HG03521 (cell line): Measurements from ENCODE around the gene PRDM15.
A peak's percentile ranks its signal among the peaks of the same experiment; 100 is the strongest.

Experiments
- ATAC-seq: cut with Tn5 transposase; IDR thresholded peaks from one replicate; pipeline ENCODE4 v1.9.1; 2021; ENCODE audit warnings: mild to moderate bottlenecking, moderate library complexity; ENCODE audit not compliant: unreplicated experiment

The PRDM15 gene

DNA sequence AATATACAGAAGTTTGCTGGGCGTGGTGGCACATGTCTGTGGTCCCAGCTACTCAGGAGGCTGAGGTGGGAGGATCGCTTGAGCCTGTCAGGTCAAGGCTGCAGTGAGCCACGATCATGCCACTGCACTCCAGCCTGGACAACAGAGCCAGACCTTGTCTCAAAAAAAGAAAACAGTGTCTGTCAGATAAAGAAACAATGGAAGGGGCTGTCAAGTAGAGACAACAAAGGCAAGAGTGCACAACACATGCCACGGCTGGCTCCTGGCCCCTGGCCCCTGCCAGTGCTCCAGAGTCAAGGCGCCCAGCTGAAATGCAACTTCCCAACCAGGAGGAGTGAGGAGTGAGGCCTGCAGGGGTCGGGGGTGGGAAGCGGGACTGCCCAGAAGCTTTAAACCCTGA lies 32.6 kb downstream of the PRDM15 start:
- ATAC-seq: no peak

DNA sequence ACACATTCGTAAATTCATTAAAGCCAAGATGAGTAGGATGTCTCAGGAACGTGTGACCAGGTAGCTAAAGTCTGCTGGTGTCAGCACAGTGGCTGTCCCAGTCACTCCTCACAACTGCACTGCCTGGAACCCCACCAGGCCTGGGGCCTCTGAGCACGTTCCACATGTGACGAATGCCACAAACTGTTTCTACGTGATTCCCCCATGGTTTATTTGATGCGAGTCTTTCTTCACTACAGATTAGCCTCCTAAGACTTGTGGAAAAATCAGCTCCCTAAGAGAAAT lies 33.2 kb downstream of the PRDM15 start:
- no peak for ATAC-seq

DNA sequence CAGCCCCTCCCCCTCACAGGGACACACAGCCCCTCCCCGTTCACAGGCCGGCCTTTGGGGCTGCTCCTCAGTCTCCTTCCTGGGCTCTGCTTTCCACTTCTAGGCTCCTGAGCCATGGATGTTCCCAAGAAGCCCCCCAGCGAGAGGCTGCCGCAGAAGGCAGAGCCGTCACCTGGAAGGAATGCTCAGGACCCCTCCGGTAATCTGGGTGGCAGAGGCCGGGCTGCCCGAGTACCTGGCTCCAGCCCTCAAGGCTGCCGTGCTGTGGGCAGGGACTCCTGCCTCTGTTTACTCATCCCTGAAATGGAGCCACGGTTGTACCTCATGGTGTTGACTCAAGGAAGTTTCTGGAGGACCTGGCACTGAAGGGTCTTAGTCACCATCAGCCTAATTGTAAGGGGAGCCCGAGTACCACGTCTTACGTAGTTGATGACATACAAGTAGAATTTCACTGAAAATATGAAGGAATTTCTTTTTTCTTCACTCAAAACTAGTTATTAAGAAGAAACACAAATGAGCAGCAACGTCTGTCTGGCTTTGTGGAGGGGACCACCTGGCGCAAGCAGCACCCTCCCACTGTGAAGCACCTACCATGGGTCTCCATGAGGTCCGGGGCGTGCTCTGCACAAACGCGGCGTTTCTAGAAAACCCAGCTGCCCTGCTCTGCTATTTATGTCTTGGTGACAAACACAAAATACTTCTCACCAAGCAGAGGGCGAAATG lies 33.7 kb downstream of the PRDM15 start:
- no peak for ATAC-seq

DNA sequence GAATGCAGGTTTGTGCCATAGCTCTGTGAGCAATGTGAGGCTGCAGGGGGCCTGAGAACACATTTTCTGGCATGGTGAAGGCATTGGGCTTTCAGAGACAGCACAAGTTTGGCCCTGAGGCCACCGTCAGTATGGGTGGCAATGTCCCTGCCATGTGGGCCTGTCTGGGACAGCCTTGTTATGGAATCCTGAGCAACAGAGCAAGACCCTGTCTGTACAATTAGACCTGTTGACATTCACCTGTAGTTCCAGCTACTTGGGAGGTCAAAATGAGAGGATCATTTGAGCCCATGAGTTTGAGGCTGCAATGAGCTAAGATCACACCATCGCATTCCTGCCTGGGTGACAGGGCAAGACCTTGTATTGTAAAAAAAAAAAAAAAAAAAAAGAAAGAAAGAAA lies 35.6 kb downstream of the PRDM15 start:
- ATAC-seq: no peak

DNA sequence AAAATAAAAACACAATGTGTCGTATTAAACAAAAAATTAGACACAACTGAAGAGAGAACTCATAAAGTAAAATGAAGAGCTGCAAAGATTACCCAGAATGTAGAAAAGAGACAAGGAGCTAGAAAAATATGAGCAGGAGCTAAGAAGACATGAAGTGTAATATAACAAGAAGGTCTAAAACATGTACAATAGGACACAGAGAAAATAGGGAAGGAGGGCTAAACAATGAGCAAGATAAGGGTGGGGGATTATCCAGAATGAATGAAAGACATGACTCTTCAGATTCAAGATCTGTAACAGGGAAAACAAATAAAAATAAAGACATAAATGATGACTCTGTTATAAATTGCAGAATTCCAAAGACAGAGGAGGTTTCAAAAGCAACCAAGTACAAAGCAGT lies 38.3 kb downstream of the PRDM15 start:
- no peak for ATAC-seq

DNA sequence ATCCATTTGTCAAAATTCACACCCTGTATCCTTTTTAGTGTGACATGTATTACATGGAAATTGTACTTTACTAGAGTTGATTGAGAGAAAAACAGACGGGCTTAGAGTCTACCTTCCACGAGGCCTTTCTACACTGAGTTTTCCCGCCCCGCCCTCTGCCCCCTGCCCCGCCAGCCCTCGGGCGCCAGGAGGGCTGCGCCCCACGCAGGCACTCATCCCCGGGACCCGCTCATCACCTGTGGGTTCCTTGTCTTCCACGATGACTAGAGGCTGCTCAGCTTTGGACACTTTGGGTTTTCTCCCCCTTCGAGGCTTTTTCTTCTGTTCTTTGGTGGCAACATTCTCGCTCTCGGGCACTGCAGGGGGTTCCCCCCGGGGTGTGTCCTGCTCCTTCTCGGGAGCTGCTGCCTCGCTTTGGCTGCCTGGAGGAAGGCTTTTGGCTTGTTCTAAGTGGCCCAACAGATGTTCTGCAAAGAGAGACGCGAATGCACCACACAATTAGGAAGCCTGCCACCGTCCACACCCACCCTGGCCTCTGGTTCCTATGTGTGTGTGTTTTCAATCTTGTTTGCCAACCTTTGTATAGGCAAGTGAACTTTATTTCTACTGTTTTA lies 39.6 kb downstream of the PRDM15 start:
- no peak for ATAC-seq

DNA sequence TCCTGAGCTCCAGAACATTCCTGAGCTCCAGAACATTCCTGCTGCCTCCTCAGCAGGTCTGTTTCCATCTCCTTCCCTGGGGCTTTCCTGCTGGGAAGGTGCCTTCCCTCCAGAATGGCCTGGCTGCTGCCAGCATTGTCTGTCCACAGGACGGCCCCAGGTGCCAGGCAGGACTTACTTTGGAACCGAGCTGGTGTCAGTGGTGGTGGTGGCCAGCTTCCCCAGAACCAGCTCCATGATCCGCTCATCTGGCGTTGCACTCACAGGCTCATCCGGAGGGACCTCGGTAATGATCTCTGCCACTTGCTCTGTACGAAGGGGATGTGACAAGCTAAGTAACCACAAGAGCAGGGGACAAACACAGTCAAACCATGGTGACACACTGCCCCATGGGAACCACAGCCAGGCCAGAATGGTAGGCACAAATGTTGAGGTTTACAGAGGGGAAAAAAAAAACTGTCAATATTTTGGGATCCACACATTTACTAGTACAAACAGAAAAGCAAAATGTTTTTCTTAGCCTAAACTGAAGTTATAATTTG lies 41.3 kb downstream of the PRDM15 start:
- ATAC-seq: no peak

DNA sequence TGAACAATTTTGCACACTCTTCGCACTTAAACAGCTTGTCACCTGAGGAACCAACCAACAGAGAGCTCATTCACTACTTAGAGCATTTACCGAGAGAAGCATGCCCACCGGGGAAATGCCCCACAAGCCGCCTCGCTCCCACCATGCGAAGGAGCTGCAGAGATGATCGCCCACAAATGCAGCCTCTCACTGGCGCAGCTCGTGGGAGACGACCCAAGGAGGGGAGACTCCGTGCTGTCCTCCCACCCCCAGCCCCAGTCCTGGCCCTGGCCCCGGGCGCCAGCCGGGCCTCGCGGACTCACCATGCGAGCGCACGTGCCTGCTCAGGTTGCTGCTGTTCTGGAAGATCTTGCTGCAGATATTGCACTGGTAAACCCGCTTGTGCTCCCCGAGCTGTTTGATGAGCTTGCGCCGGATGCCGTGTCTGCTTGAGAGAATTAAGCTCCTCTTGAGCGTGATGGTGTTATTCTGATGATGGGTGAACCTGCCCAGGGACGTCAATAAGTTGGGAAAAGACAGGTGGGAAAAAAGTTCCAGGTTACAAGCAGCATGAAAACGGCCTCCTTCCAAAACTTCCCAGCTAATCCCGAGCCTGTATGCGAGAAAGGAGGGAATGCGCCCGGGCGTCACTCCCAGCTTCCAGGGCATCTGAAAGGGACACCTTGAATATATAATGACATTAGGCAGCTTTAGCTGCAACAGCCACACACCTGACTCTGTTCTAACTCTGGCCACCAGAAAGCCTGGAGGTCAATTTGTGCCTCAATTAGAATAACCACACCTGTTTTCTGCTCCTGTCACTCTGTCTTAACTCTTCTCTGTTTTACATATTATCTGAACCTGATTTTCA lies 42.8 kb downstream of the PRDM15 start:
- no peak for ATAC-seq

DNA sequence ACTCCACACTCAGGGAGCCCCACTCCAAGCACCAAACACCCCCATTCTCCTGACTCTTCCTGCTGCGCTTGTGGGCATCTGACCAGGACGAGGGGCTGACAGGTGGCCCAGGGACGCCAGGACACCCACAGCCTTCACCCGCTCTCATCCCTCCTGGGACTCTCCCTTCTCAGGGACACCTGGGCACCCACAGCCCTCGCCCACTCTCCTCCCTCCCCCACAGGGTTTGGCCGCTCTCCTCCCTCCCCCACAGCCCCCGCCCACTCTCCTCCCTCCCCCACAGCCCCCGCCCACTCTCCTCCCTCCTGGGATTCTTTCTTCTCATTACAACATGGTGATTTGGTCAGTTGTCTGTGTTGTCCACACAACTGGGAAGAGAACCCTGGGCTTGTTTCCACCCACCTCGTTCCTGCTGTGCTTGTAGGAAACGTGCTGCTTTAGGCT lies 43.4 kb downstream of the PRDM15 start:
- no peak for ATAC-seq

DNA sequence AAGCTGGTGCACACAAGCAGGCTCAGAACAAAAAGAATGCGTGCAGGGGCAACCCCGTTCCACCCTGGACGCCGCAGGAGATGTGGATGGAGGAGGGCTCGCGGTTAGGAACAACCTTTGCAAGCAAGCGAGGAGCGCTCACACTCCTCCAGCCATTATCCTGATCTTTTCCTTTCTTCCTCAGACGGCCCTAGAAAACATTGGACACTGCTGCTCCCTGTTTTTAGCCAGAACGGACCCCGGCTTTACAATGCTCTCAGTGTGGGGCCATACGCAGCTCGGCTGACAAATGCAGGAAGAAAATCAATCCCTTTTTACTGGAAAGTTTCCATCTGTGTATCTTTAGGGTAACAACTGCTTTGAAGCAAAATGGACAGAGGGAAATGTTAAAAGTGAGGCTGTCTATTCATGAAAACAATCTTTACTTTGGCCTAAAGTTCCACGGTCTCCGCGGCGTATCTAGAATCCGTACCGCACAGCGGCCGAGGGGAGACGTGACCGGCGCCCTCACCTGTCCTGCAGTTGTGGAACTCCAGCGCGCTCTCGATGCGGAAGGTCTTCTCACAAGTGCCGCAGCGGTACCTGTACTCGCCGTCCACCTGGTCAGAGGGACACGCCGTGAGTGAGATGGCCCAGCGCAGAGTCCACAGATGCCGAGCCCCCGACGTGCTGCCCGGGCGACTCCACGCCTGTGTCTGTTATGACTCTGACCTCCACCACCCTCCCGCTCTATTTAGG lies 44.0 kb downstream of the PRDM15 start:
- no peak for ATAC-seq

DNA sequence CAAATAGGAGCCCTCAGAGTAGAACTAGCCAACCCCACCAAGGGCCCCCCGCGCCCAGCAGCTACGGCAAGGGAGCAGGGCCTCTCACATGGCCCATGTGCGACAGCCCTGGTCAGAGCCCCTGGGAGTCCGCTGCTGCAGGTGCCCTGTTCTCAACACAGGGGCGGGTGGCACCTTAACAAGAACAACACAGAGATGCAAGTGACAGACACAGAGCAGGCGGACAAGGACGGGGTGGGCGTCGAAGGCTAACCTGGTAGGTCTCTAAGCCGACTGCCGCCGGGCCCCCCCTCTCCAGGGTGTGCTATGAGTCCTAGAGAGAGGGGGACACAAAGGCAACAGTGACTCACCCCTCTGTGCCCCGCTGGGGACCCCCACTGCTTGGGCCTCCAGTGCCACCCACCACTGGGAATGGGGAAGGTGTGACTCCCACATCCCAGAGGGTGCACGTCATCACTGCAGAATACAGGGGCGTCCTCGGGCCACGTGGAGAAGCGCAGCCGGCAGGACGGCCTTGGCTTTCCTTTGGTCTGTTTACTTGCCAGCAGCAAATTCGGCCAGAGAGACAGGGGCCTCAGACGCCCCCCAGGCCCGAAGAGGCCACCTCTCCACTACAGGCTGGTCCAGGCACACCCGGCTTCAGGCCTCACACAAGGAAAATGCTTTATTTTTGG lies 44.8 kb downstream of the PRDM15 start:
- no peak for ATAC-seq

DNA sequence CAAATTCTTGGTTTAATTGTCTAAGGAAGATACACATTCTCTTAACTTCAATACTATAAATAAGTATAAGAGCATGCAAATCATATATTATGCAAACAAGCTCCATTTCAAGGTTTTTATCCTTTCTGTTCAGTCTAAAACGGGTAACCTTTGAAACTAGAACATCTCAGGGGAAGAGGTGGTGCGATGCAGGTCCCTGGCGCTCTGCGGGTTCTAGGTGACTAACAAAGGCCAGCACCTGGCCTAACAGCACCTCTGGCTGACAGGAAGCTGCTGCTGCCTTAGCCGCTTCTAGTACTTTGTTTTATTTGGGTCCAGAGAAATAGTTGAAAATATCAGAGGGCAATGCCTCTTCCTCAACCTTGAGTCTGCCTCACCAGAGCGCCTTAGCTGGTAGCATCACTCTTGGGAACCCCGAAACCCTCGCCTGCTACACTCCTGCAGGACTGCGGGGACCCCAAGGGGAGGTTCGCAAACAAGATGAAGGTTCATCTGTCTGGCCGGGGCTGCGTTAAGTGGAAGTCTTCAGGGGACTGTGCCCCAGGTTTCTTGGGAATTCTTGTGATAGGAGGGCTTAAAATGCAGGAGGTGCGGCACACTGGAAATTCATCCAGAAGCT lies 45.5 kb downstream of the PRDM15 start:
- peak; percentile 47 for ATAC-seq

DNA sequence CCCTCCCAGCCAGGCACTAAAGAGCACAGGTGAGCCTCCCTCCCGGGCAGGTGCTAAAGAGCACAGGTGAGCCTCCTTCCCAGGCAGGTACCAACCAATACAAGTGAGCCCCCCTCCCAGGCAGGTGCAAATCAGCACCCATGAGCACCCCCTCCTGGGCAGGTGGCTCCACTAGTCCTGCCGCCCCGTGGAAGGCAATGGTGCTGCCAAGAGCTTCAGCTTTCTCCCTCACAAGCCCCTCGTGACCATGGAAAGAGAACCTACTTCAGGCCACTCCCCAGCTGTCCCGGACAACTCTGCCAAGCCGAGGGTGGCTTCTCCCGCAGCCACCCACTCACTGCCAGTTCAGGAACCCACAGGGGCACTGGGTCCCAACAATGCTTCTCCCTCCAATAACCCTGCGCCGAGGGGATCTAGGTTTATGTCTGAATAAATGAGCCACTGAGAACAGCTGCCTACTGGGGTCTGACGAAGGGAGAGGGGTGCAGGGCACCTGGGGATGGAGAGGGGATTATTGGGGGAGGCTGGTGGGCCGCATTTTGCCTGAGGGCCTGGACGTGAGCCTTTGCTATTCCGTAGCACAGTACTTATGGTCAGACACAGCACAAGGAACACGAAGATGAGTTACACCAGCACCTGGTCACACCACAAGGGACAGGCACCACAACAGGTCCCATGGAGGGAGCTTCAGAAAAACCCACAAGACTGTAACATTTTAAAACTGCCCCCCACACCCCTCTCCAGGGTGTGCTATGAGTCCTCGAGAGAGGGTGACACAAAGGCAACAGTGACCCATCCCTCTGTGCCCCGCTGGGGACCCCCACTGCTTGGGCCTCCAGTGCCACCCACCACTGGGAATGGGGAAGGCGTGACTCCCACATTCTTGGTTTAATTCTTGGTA lies 46.3 kb downstream of the PRDM15 start:
- peak; percentile 42 for ATAC-seq

DNA sequence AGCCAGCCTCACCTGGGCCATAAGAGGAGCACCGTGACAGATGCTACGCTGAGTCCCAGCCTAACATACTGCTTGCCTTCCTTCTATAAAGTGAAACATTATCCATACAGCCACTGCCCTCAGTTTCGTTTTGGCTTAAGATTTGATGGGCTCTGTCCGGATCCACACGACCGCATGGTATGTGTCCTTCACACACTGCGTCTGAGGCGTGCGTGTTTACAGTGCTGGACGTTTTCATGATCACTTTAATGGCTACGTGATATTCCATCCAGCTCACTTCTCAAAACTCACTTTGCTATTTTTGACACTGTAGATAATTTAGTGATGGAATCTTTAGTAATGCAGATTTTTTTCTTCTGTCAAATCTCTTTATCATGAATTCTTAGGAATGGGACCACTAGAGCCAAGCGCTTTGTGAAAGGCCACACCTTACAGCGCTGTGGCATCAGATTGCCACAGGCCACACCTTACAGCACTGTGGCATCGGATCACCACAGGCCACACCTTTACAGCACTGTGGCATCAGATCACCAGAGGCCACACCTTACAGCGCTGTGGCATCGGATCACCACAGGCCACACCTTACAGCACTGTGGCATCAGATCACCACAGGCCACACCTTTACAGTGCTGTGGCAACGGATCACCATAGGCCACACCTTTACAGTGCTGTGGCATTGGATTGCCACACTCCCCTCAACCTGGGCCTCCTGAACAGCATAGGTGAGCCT lies 47.1 kb downstream of the PRDM15 start:
- no peak for ATAC-seq

DNA sequence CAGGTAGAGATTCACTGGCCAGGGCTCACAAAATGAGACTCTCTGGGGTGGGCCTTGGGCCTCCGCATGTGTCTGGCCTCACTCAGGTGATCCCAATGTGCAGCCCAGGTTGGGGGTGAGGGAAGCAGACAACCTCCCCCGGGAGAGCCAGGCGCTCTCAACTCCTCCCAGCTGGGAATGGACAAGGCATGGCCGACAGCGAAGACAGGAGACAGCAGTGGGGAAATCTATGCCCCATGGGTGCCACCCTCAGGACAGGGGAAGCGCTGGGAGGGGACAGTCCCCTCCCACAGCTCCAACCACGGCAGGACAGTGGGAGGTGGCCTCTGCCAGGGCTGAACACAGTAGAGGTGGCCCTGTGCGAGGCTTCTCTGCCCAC lies 47.7 kb downstream of the PRDM15 start:
- no peak for ATAC-seq

DNA sequence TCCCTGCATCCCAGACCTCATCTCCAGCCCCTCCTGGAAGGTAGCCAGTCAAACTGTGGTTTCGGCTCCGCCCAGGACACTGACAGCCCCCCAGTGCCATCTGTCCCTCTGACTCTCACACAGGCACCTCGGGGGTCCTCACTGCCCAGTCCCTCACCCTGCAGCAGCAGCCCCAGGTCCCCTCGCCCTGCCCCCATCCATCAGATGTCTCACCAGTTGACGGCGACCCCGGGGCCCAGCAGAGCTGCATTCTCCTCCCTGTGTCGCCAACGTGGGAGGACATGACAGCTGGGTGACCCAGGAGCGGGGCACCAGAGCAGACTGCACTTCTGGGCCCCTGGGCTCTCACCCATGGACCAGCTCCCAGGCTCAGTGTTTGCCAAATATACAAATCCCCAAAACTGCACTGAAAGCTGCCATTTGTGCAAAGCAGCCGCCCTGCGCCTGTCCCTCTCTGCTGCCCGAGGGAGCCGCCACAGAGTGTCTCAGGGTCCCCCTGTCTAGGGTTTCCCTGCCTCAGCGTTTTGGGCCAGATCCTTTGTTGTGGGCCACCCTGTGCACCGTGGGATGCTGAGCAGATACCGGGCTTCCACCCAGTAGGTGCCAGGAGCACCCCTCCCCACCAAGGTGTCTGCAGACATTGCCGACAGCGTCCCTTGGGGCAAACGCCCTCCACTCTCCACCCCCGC lies 48.2 kb downstream of the PRDM15 start:
- no peak for ATAC-seq

DNA sequence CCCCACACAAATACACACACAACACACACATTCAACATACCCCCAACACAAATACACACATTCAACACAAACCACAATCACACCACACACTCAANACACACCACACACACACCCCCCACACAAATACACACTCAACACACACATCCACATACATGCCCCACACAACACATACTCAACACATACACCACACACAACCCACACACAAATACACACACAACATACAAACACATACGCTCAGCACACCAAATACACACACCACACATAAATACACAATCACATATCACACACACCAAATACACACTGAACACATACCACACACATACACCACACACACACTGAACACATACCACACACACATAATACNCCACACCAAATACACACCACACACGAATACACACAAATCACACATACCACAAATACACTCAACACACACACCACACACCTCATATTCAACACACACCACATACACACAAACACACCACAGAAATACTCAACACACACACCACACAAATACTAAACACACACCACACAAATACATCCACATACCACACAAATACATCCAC lies 48.9 kb downstream of the PRDM15 start:
- ATAC-seq: no peak
